GM23338 (cell line): Measurements from ENCODE around the gene DPYD. TPM values are rescaled to one million over a fixed set of nuclear protein-coding genes. Genes with fewer than 3 reads are reported as not detected.

Source experiments
- ATAC-seq: fragments of 200-7000 bp; cut with Tn5 transposase; 3 replicates; pipeline ENCODE4 v1.9.1; 2020
- DNase-seq: peaks from one replicate; pipeline ENCODE4 v3.0.0-alpha.2; 2015; ENCODE audit warnings: low spot score
- H2AFZ ChIP-seq: fragments of 200-600 bp; sonication (generic); 2 replicates; pipeline ENCODE4 v1.8.0; 2016; ENCODE audit warnings: antibody characterized with exemption, mild to moderate bottlenecking, moderate library complexity
- H3F3A ChIP-seq: fragments of 200-600 bp; sonication (generic); replicated peaks from 2 replicates; pipeline ENCODE4 v1.8.0; 2017; ENCODE audit warnings: antibody characterized with exemption, mixed run types, low read depth
- H3K27ac ChIP-seq: fragments of 200-600 bp; sonication (generic); 2 replicates; pipeline ENCODE4 v1.6.1; 2016; ENCODE audit warnings: low read depth
- H3K27me3 ChIP-seq: fragments of 200-600 bp; sonication (generic); 2 replicates; pipeline ENCODE4 v1.8.0; 2016; ENCODE audit warnings: mild to moderate bottlenecking, mixed run types, moderate library complexity; ENCODE audit not compliant: insufficient read depth
- H3K36me3 ChIP-seq: fragments of 200-600 bp; sonication (generic); 2 replicates; pipeline ENCODE4 v1.8.0; 2016; ENCODE audit warnings: mild to moderate bottlenecking; ENCODE audit not compliant: insufficient read depth
- H3K4me1 ChIP-seq: fragments of 200-600 bp; sonication (generic); 2 replicates; pipeline ENCODE4 v1.8.0; 2016; ENCODE audit warnings: mild to moderate bottlenecking, moderate library complexity; ENCODE audit not compliant: insufficient read depth
- H3K4me2 ChIP-seq: fragments of 200-600 bp; sonication (generic); 2 replicates; pipeline ENCODE4 v1.7.1; 2017; ENCODE audit warnings: mixed run types
- H3K4me3 ChIP-seq: fragments of 200-600 bp; sonication (generic); 2 replicates; pipeline ENCODE4 v1.6.1; 2016; ENCODE audit warnings: mixed run types
- H3K79me2 ChIP-seq: fragments of 200-600 bp; sonication (generic); replicated peaks from 2 replicates; pipeline ENCODE4 v1.8.0; 2017; ENCODE audit warnings: mild to moderate bottlenecking; ENCODE audit not compliant: insufficient read depth
- H3K9me2 ChIP-seq: fragments of 200-600 bp; sonication (generic); 2 replicates; pipeline ENCODE4 v1.8.0; 2017; ENCODE audit not compliant: insufficient read depth
- H4K20me1 ChIP-seq: fragments of 200-600 bp; sonication (generic); replicated peaks from 2 replicates; pipeline ENCODE4 v1.8.0; 2017; ENCODE audit warnings: mild to moderate bottlenecking; ENCODE audit not compliant: insufficient read depth
- H3K27ac Mint-ChIP-seq: 2 replicates; pipeline ENCODE4 v1.8.0; 2020; ENCODE audit warnings: inconsistent platforms, mild to moderate bottlenecking, moderate library complexity, mixed read lengths
- H3K27me3 Mint-ChIP-seq: 3 replicates; pipeline ENCODE4 v1.8.0; 2022; ENCODE audit warnings: low read depth, mild to moderate bottlenecking, moderate library complexity, mixed read lengths, inconsistent platforms; ENCODE audit not compliant: insufficient read depth, poor library complexity
- H3K36me3 Mint-ChIP-seq: 3 replicates; pipeline ENCODE4 v1.8.0; 2021; ENCODE audit warnings: low read depth, mild to moderate bottlenecking, inconsistent platforms, moderate library complexity, mixed read lengths
- H3K4me1 Mint-ChIP-seq: 3 replicates; pipeline ENCODE4 v1.8.0; 2020; ENCODE audit warnings: mild to moderate bottlenecking, inconsistent platforms, mixed read lengths
- H3K4me3 Mint-ChIP-seq: 3 replicates; pipeline ENCODE4 v1.8.0; 2021; ENCODE audit warnings: moderate library complexity, mild to moderate bottlenecking, inconsistent platforms, mixed read lengths
- H3K9me3 Mint-ChIP-seq: 3 replicates; pipeline ENCODE4 v1.8.0; 2020; ENCODE audit warnings: moderate library complexity, mild to moderate bottlenecking, inconsistent platforms, mixed read lengths
- CREB1 ChIP-seq: fragments of 250-450 bp; sonication (Bioruptor Pico); IDR thresholded peaks from 2 replicates; pipeline ENCODE4 v1.5.0; 2020; ENCODE audit warnings: low read depth, mild to moderate bottlenecking, moderate library complexity
- EZH2 ChIP-seq: fragments of 200-600 bp; sonication (generic); IDR thresholded peaks from one replicate; pipeline ENCODE4 v1.8.0; 2017; ENCODE audit warnings: antibody characterized with exemption, mild to moderate bottlenecking, low read depth; ENCODE audit not compliant: unreplicated experiment
- EZH2phosphoT487 ChIP-seq: fragments of 200-600 bp; sonication (generic); IDR thresholded peaks from one replicate; pipeline ENCODE4 v1.8.1; 2018; ENCODE audit warnings: antibody characterized with exemption; ENCODE audit not compliant: unreplicated experiment
- JUNB ChIP-seq: IDR thresholded peaks from one replicate; pipeline ENCODE4 v1.6.1; 2016; ENCODE audit warnings: antibody characterized with exemption; ENCODE audit not compliant: unreplicated experiment
- NANOG ChIP-seq: IDR thresholded peaks from 2 replicates; pipeline ENCODE4 v1.6.1; 2016; ENCODE audit warnings: antibody characterized with exemption, borderline replicate concordance
- POLR2AphosphoS5 ChIP-seq: IDR thresholded peaks from 2 replicates; pipeline ENCODE4 v1.6.1; 2016; ENCODE audit warnings: antibody characterized with exemption, low read depth
- STAT1 ChIP-seq: IDR thresholded peaks from one replicate; pipeline ENCODE4 v1.6.1; 2016; ENCODE audit warnings: antibody characterized with exemption; ENCODE audit not compliant: unreplicated experiment
- ZNF114 ChIP-seq: fragments of 250-450 bp; sonication (Bioruptor Pico); IDR thresholded peaks from 2 replicates; pipeline ENCODE4 v1.5.0; 2020; ENCODE audit warnings: mild to moderate bottlenecking, moderate library complexity
- ZNF331 ChIP-seq: fragments of 250-450 bp; sonication (Bioruptor Pico); IDR thresholded peaks from 2 replicates; pipeline ENCODE4 v1.5.0; 2020; ENCODE audit warnings: low read depth, mild to moderate bottlenecking, moderate library complexity
- ZNF462 ChIP-seq: fragments of 250-450 bp; sonication (Bioruptor Pico); IDR thresholded peaks from 2 replicates; pipeline ENCODE4 v1.5.0; 2020; ENCODE audit warnings: mild to moderate bottlenecking, moderate library complexity
- polyA plus RNA-seq: library from polyadenylated mRNA; unstranded; fragments of >200 nt; fragmentation: Nextera tagmentation; extraction: Ambion mirVana; gene quantifications from 2 replicates; pipeline ENCODE4 v1.2.1, GENCODE V29; 2016
- total RNA-seq: library from RNA; depleted of rRNA; stranded (reverse); fragments of >200 nt; shearing (Covaris generic); gene quantifications from 2 replicates; pipeline ENCODE4 v1.2.3, GENCODE V29; 2014

Gene DPYD
- total and polyA plus RNA-seq, 2 experiments from 2014 or later = 0.50 to 1.6 TPM

GRCh38 chr1:97553971-97554370 lies 366.9 kb downstream of the DPYD start (continued):
- TF ChIP-seq ZNF462 (CRISPR knock-in tag) (no peak), EZH2 (no peak)

GRCh38 chr1:97551113-97551512 lies 369.7 kb downstream of the DPYD start:
- Histone ChIP-seq H3K4me2 (no peak overlapping the region), H3K4me1 (no peaks in the 10 kb centered on the region), H3K27ac (no peak overlapping the region), H3K27me3 (no peaks in the 10 kb centered on the region), H3K79me2 (no peaks in the 10 kb centered on the region), H3F3A (no peaks in the 10 kb centered on the region), H4K20me1 (no peaks in the 10 kb centered on the region), H3K4me3 (no peak overlapping the region), H3K9me2 (no peaks in the 10 kb centered on the region), H2AFZ (no peak overlapping the region), H3K36me3 (no peaks in the 10 kb centered on the region)
- H3K36me3 Mint-ChIP-seq = no peaks in the 10 kb centered on the region
- no peak overlapping the region for H3K27ac Mint-ChIP-seq
- no peaks in the 10 kb centered on the region for H3K4me1 Mint-ChIP-seq
- H3K9me3 Mint-ChIP-seq = no peaks in the 10 kb centered on the region
- DNase-seq (no peak), ATAC-seq (no peak)
- no peak overlapping the region for H3K4me3 Mint-ChIP-seq
- no peak for TF ChIP-seq EZH2phosphoT487
- TF ChIP-seq NANOG = no peak
- TF ChIP-seq POLR2AphosphoS5 = no peak
- TF ChIP-seq EZH2 = no peak
- TF ChIP-seq ZNF462 (CRISPR knock-in tag) = no peak
- TF ChIP-seq STAT1 = no peak
- TF ChIP-seq ZNF331 (CRISPR knock-in tag) = no peak
- TF ChIP-seq JUNB = no peak
- TF ChIP-seq ZNF114 (CRISPR knock-in tag) = no peak
- no peak for TF ChIP-seq CREB1 (CRISPR knock-in tag)
- peaks cover 1% of the 10 kb centered on the region for H3K27me3 Mint-ChIP-seq
